HEK293 (cell line): ENCODE data around the gene RPL36.
A peak's percentile ranks its signal among the peaks of the same experiment; 100 is the strongest.

ENCODE experiments used
- CTCF ChIA-PET: fragments of 350-600 bp; formaldehyde crosslinking; extraction: SDS; loops from one replicate; lab custom pipeline; 2021; ENCODE audit warnings: antibody characterized with exemption; lab: Yijun Ruan, JAX
- POLR2A ChIA-PET: fragments of 300-600 bp; formaldehyde crosslinking; extraction: SDS; loops from one replicate; lab custom pipeline; 2020; ENCODE audit warnings: antibody characterized with exemption, inconsistent platforms; lab: Yijun Ruan, JAX
- H3K27ac ChIP-seq: fragments of 200-500 bp; sonication (Bioruptor generic); 2 replicates; pipeline ENCODE4 v1.5.1; 2014; ENCODE audit warnings: low read depth, low read length, control low read depth, inconsistent platforms; ENCODE audit errors: extremely low read depth
- H3K36me3 ChIP-seq, 2 experiments: fragments of 200-500 bp in 1 of 2; sonication (Bioruptor generic) in 1 of 2; 1 replicate in 1 of 2; 2 replicates in 1 of 2; pipeline ENCODE4 v1.5.1; 2014 to 2017; ENCODE audit warnings: inconsistent platforms in 2 of 2, low read length in 2 of 2; ENCODE audit not compliant: control insufficient read depth in 2 of 2, insufficient read depth in 1 of 2
- H3K4me1 ChIP-seq: fragments of 200-500 bp; sonication (Bioruptor generic); 2 replicates; pipeline ENCODE4 v1.5.1; 2014; ENCODE audit warnings: mild to moderate bottlenecking, low read length, inconsistent platforms; ENCODE audit not compliant: control insufficient read depth, insufficient read depth
- H3K4me3 ChIP-seq: 2 replicates; pipeline ENCODE4 v1.5.1; 2011; ENCODE audit warnings: low read depth, mild to moderate bottlenecking, control low read depth, low read length, moderate library complexity
- H3K9me3 ChIP-seq: fragments of 200-500 bp; sonication (Bioruptor generic); 2 replicates; pipeline ENCODE4 v1.5.1; 2014; ENCODE audit warnings: low read depth, low read length, inconsistent platforms; ENCODE audit not compliant: control insufficient read depth, insufficient read depth
- BCL11B ChIP-seq: fragments of 450-650 bp; formaldehyde crosslinking; IDR thresholded peaks from 2 replicates; pipeline ENCODE4 v1.5.1; 2016; ENCODE audit warnings: low read depth, missing biosample characterization, missing genetic modification characterization
- EGR2 ChIP-seq: fragments of 450-650 bp; formaldehyde crosslinking; IDR thresholded peaks from 2 replicates; pipeline ENCODE4 v1.5.1; 2016; ENCODE audit warnings: low read depth, missing biosample characterization, missing genetic modification characterization
- GLIS2 ChIP-seq: fragments of 450-650 bp; formaldehyde crosslinking; IDR thresholded peaks from 2 replicates; pipeline ENCODE4 v1.5.1; 2016; ENCODE audit warnings: missing biosample characterization, missing genetic modification characterization
- KLF8 ChIP-seq: fragments of 450-650 bp; formaldehyde crosslinking; IDR thresholded peaks from 2 replicates; pipeline ENCODE4 v1.5.1; 2016; ENCODE audit warnings: missing biosample characterization, missing genetic modification characterization
- PATZ1 ChIP-seq: fragments of 450-650 bp; formaldehyde crosslinking; IDR thresholded peaks from 2 replicates; pipeline ENCODE4 v1.5.1; 2016; ENCODE audit warnings: missing biosample characterization, missing genetic modification characterization
- ZBTB20 ChIP-seq: fragments of 450-650 bp; formaldehyde crosslinking; IDR thresholded peaks from 2 replicates; pipeline ENCODE4 v1.5.1; 2016; ENCODE audit warnings: missing biosample characterization, missing genetic modification characterization
- ZEB2 ChIP-seq: fragments of 450-650 bp; formaldehyde crosslinking; IDR thresholded peaks from 2 replicates; pipeline ENCODE4 v1.5.1; 2016; ENCODE audit warnings: missing biosample characterization, missing genetic modification characterization
- ZIC2 ChIP-seq: fragments of 450-650 bp; formaldehyde crosslinking; IDR thresholded peaks from 2 replicates; pipeline ENCODE4 v1.5.1; 2016; ENCODE audit warnings: missing biosample characterization, missing genetic modification characterization
- ZNF140 ChIP-seq: fragments of 450-650 bp; formaldehyde crosslinking; IDR thresholded peaks from 2 replicates; pipeline ENCODE4 v1.5.1; 2016; ENCODE audit warnings: missing biosample characterization, missing genetic modification characterization
- ZNF19 ChIP-seq: fragments of 450-650 bp; formaldehyde crosslinking; IDR thresholded peaks from 2 replicates; pipeline ENCODE4; 2016; ENCODE audit warnings: missing biosample characterization, missing genetic modification characterization, low read depth
- ZNF2 ChIP-seq: fragments of 450-650 bp; formaldehyde crosslinking; IDR thresholded peaks from 2 replicates; pipeline ENCODE4 v1.5.1; 2016; ENCODE audit warnings: missing biosample characterization, missing genetic modification characterization
- ZNF223 ChIP-seq: fragments of 450-650 bp; formaldehyde crosslinking; IDR thresholded peaks from 2 replicates; pipeline ENCODE4 v1.5.1; 2016; ENCODE audit warnings: missing biosample characterization, missing genetic modification characterization
- ZNF391 ChIP-seq: fragments of 450-650 bp; formaldehyde crosslinking; IDR thresholded peaks from 2 replicates; pipeline ENCODE4 v1.5.1; 2016; ENCODE audit warnings: low read depth, missing biosample characterization, missing genetic modification characterization, borderline replicate concordance
- ZNF398 ChIP-seq: fragments of 450-650 bp; formaldehyde crosslinking; IDR thresholded peaks from 2 replicates; pipeline ENCODE4 v1.5.1; 2017; ENCODE audit warnings: missing biosample characterization, missing genetic modification characterization
- ZNF596 ChIP-seq: fragments of 450-650 bp; IDR thresholded peaks from 2 replicates; pipeline ENCODE4 v1.5.0; 2018; ENCODE audit warnings: missing biosample characterization, mild to moderate bottlenecking, missing genetic modification characterization, moderate library complexity
- ZNF600 ChIP-seq: fragments of 450-650 bp; formaldehyde crosslinking; IDR thresholded peaks from 2 replicates; pipeline ENCODE4 v1.5.1; 2016; ENCODE audit warnings: missing biosample characterization, missing genetic modification characterization
- ZNF654 ChIP-seq: fragments of 450-650 bp; formaldehyde crosslinking; IDR thresholded peaks from 2 replicates; pipeline ENCODE4 v1.5.1; 2016; ENCODE audit warnings: low read depth, missing biosample characterization, missing genetic modification characterization
- ZNF658 ChIP-seq: fragments of 450-650 bp; formaldehyde crosslinking; IDR thresholded peaks from 2 replicates; pipeline ENCODE4; 2016; ENCODE audit warnings: missing biosample characterization, missing genetic modification characterization
- ZNF704 ChIP-seq: fragments of 450-650 bp; formaldehyde crosslinking; IDR thresholded peaks from 2 replicates; pipeline ENCODE4 v1.5.1; 2016; ENCODE audit warnings: missing biosample characterization, missing genetic modification characterization
- ZNF785 ChIP-seq: fragments of 450-650 bp; formaldehyde crosslinking; IDR thresholded peaks from 2 replicates; pipeline ENCODE4 v1.5.1; 2016; ENCODE audit warnings: missing biosample characterization, missing genetic modification characterization
- ZNF837 ChIP-seq: fragments of 450-650 bp; formaldehyde crosslinking; IDR thresholded peaks from 2 replicates; pipeline ENCODE4 v1.5.1; 2016; ENCODE audit warnings: missing biosample characterization, missing genetic modification characterization
- ZSCAN30 ChIP-seq: fragments of 450-650 bp; IDR thresholded peaks from 2 replicates; pipeline ENCODE4 v1.5.1; 2018; ENCODE audit warnings: missing biosample characterization, mild to moderate bottlenecking, missing genetic modification characterization, moderate library complexity
- TF ChIP-seq, protein P1 (sequence below): sonication (generic); formaldehyde crosslinking; IDR thresholded peaks from 2 replicates; pipeline ENCODE4 v1.8.1; 2022; ENCODE audit warnings: mild to moderate bottlenecking, moderate library complexity, missing genetic modification reagents
- TF ChIP-seq, protein P2 (sequence below): fragments of 450-650 bp; formaldehyde crosslinking; IDR thresholded peaks from 2 replicates; pipeline ENCODE4 v1.5.1; 2016; ENCODE audit warnings: missing biosample characterization, missing genetic modification characterization

The RPL36 gene

GRCh38 chr19:5693195-5694166 is 3.4 kb downstream of the RPL36 start (continued):
- TF ChIP-seq ZNF2 (tag by site-specific recombination): peak; percentile 44
- TF ChIP-seq, protein P1, sequence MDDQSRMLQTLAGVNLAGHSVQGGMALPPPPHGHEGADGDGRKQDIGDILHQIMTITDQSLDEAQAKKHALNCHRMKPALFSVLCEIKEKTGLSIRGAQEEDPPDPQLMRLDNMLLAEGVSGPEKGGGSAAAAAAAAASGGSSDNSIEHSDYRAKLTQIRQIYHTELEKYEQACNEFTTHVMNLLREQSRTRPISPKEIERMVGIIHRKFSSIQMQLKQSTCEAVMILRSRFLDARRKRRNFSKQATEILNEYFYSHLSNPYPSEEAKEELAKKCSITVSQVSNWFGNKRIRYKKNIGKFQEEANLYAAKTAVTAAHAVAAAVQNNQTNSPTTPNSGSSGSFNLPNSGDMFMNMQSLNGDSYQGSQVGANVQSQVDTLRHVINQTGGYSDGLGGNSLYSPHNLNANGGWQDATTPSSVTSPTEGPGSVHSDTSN (CRISPR knock-in tag): 0 out of 2 replicates have a peak, but pooled peaks have one; percentile 65
- TF ChIP-seq ZNF837 (tag by site-specific recombination): 0 out of 2 replicates have a peak, but pooled peaks have one; percentile 76
- peak; percentile 81 for TF ChIP-seq BCL11B (tag by site-specific recombination)
- TF ChIP-seq ZIC2: peak; percentile 23; the same call in 1 of the 2 replicates
- TF ChIP-seq PATZ1 (tag by site-specific recombination): peak; percentile 70
- TF ChIP-seq KLF8 (tag by site-specific recombination): peak; percentile 70; the same call in 1 of the 2 replicates
- TF ChIP-seq ZNF658 (tag by site-specific recombination): no peak
- no peak for TF ChIP-seq ZNF19 (tag by site-specific recombination)

DNA sequence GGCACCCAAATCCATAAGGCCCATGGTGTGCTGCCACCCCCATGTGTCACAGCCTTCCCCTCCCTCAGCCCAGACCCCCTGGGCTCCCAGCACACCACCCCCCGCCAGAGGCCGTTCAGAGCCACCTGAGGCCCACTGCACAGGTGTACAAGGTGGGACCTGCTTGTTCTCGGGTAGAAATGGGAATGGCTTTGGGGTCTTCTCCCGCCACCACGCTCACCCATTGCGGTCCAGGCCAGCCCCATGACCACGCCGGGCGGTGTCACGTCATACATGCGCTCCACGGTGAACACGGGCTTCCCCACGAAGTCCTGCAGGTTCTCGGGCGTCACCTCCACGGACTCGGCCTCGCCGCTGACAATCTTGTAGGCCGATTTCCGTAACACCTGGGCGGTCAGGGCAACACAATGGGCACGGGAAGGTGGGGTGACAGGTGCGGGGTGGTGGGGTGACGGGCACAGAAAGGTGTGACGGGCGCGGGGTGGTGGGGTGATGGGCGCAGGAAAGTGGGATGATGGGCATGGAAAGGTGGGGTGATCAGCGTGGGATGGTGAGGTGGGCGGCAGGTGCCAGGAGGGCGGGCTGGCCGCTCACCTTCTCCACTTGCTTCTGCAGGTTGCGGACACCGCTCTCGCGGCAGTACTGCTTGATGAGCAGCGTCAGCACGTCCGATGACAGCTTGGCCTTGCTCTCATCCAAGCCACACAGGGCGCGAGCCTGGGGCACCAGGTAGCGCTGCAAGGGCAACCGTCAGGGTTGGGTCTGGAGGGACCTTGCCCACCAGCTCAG is 4.3 kb downstream of the RPL36 start:
- ChIA-PET POLR2A (interaction anchor here (0.5 to 3.0 kb wide), 7 partner anchors 11 to 1339 kb away, joined by 3 to 12 read pairs (median 5); partner anchors contain the start of genes CATSPERD and LONP1), CTCF (no interaction called here)
- no peaks in the 10 kb centered on the region; the same call in 1 of the 2 replicates for H3K4me1 ChIP-seq
- H3K9me3 ChIP-seq: no peaks in the 10 kb centered on the region
- no peak overlapping the region for H3K4me3 ChIP-seq
- H3K36me3 ChIP-seq: peaks cover 5 to 82% of the 10 kb centered on the region in 2 experiments; a peak in 2 of 3 replicates
- H3K27ac ChIP-seq: 0 out of 2 replicates have a peak overlapping the region, but pooled peaks have one; percentile 35
- TF ChIP-seq GLIS2 (peak; percentile 69), ZNF596 (tag by site-specific recombination) (no peak), ZNF785 (tag by site-specific recombination) (no peak), ZNF398 (no peak), ZNF223 (tag by site-specific recombination) (no peak), ZBTB20 (tag by site-specific recombination) (no peak), ZSCAN30 (tag by site-specific recombination) (no peak), ZNF140 (tag by site-specific recombination) (no peak), ZNF654 (tag by site-specific recombination) (no peak), PATZ1 (tag by site-specific recombination) (no peak), ZEB2 (peak; percentile 50), ZNF704 (tag by site-specific recombination) (no peak), ZNF600 (tag by site-specific recombination) (peak; percentile 93), ZNF391 (tag by site-specific recombination) (no peak), EGR2 (tag by site-specific recombination) (peak; percentile 72)
- TF ChIP-seq, protein P2, sequence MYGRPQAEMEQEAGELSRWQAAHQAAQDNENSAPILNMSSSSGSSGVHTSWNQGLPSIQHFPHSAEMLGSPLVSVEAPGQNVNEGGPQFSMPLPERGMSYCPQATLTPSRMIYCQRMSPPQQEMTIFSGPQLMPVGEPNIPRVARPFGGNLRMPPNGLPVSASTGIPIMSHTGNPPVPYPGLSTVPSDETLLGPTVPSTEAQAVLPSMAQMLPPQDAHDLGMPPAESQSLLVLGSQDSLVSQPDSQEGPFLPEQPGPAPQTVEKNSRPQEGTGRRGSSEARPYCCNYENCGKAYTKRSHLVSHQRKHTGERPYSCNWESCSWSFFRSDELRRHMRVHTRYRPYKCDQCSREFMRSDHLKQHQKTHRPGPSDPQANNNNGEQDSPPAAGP (tag by site-specific recombination): no peak
